SHP77 treated with DMSO at 0.1 percent for 48 hours (cell line): ENCODE results near the gene SH3BGR.

Experiments used
- DNase-seq: peaks from one replicate; lab custom pipeline; 2025; lab: John Stamatoyannopoulos, UW

Gene SH3BGR

DNA sequence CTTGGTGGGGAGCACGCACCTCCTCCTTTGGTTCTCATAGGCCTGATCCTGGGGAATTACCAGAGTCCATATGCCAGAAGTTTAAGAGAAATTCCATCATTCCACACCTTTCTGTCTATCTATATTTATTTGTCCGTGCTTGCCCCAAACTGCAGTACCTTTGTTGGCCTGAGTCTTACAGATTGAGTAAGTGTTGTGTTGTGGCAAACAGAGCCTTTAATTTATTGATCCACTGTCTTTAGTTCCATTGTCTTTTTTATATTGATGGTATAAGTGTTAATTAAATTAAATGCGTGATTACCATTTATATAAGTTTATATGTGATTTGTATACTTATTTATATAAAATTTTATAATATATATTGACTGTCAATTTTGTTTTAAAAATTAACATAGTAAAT, 4.9 kb downstream of the SH3BGR start:
- no peak for DNase-seq

DNA sequence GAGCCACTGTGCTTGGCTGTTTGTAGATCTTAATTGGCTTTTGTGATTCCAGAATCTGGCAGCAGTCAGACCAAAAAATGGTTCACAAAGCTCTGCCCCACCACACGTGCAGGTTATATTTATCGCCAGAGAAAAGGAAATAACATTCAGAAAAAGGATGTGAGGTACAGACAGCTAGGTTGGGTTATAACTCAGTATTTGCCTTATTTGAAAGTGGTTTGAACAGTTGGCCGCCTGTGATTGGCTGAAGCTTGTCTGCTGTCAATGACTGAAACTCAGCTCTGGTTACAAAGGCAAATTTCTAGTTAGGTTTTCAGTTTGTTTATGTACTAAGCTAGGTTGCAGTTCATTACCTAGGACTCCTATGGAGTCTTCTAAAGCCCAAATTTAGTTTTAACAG, 9.6 kb downstream of the SH3BGR start:
- DNase-seq, result no peak

DNA sequence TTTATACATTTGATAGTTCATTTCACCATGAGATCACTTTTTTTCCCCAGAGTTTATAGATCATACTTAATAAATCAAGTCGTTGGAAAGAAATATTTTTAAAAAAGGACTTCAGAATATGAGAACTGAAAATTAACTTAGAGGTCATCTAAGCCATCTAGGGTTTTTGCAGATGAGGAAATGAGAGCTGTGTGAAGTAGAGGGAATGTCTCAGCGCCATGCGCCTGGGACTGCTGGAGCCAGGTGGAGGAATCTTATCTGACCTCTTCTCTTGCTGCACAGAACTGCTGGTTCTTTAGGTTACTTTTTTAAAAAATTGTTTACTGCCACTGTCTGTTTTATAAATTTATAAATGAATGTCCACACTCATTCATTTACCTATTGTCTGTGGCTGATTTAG, 11.5 kb downstream of the SH3BGR start:
- DNase-seq, result no peak

DNA sequence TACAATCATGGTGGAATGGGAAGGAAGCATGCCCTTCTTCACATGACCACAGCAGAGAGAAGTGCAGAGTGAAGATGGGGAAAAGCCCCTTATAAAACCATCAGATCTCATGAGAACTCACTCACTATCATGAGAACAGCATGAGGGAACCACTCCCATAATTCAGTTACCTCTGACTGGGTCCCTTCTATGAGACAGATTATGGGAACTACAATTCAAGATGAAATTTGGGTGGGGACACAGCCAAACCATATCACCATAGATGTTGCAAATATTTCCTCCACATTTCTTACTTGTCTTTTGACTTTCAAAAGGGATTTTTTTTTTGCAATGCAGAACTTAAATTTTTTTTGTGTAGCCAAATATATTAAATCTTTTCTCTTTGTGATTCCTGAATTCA, 14.8 kb downstream of the SH3BGR start:
- no peak for DNase-seq

DNA sequence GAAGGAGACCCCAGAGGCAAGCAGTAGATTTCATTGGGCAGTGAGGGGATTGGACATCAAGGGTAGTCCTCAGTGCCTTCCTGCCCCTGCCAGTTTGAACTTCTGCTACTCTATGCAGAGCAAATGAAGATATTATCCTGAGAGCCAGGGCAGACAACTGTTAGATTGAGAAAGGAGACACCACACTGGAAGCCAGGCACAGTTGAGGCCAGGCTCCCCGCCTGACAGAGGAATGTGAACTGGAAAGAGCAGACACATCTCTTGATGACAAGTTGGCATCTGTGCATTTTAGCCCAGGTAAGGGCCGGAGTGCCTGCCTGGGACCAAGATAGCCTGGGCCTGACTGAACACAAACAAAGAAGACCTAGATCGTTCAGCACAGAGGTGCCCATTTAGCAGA, 16.0 kb downstream of the SH3BGR start:
- DNase-seq, result no peak

DNA sequence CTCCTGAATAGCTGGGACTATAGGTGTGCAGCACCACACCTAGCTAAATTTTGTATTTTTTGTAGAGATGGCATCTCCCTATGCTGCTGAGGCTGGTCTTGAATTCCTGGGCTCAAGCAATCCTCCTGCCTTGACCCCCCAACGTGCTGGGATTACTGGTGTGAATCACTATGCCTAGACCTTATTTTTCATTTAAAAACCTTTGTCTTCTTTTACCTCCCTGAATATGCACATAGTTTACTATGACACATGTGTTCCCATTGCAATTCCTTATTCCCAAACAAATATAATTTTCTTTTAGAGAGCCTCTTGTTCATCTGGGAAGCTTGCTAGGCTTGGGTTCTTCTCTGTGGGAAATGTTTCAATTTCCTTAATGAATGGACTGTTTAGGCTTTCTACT, 16.8 kb downstream of the SH3BGR start:
- DNase-seq, result no peak

DNA sequence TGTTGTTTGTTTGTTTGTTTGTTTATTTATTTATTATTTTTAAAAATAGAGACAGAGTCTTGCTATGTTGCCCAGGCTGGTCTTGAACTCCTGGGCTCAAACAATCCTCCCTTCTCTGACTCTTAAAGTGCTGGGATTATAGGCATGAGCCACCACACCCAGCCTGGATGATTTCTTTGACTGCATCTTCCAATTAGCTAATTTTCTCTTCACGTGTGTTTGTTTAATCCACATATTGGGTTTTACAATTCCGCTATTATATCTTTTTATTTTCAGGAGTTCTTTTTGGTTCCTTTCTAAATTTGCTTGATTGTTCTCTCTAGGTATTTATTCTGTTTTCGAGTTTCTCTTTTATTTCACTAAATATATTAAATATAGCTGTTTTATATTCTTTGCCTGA, 19.8 kb downstream of the SH3BGR start:
- no peak for DNase-seq

DNA sequence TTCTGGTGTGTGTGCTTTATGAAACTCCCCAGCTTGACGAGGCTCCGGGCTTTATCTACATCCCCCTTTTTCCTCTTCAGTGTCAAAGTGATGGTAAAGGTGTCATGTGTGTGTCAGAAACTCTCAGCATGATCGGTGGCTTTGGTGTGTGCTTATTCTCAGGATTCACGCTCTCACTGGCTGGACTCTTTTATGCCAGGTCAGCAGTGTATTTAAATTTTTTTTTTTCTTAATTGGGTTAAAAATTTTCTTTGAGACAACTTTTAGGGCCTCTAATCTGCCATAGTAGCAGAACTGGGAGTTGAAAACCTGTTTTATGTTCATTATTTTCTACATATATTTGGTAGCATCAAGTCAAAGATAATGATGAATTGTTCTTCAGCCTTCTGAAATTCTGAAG, 21.0 kb downstream of the SH3BGR start:
- DNase-seq, result no peak

DNA sequence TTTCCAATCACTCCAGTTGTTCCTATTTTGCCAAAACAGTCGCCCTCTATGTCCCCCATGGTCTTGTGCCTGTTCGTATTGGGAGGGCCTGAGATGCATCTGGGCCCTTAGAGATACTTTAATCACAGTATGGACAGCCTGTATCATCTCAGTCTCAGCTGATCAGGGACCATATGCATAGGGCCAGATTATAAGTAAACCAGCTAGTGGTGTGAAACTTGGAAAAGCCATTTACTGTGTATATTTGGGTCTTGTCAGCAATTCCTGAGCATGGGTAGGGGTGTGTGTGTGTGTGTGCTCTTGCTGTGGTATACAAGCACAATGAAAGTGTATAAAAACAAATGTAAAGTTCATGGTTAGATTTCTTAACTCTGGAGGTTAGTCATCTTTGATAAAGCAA, 22.8 kb downstream of the SH3BGR start:
- no peak for DNase-seq

DNA sequence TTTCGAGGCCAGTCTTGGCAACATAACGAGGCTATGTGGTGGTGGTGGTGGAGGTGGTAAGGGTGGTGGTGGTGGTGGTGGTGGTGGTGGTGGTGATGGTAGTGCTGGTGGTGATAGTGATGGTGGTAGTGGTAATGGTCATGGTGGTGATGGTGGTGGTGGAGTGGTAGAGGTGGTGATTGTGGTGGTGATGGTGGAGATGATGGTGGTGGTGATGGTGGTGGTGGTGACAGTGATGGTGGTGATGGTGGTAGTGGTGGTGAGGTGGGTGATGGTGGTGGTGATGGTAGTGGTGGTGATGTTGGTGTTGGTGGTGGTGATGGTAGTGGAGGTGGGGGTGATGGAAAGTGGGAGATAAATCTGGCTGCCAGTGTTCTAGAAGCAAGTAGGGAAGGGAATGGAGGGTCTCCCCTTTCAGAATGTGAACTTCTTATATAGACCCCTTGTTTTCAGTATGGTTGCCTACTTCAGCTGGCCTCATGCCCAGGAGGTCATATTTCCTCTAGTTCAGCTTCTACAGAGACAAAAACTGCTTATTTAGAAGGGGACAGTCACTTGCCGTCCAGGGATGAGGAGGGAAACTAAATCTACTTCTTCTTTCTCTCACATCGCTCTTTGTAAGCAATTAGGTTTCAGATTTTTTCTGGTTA, 27.5 kb downstream of the SH3BGR start:
- DNase-seq, result no peak

DNA sequence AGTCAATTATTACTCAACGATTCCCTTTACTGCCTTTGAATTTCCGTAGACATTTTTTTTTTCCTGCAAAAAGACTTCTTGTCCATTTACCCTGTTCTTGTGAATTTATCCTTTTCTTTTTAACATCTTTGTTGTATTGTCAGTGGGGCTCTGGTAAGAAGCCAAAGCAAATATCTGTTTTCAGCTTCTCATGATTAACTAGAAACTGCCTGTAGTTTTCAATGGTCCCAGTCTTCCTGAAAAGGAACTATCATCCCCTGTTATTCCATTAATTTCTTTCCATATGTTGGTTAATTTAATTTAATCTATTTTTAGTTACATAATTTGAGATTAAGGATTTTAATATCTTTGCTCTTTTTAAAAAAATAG, 28.0 kb downstream of the SH3BGR start:
- no peak for DNase-seq

DNA sequence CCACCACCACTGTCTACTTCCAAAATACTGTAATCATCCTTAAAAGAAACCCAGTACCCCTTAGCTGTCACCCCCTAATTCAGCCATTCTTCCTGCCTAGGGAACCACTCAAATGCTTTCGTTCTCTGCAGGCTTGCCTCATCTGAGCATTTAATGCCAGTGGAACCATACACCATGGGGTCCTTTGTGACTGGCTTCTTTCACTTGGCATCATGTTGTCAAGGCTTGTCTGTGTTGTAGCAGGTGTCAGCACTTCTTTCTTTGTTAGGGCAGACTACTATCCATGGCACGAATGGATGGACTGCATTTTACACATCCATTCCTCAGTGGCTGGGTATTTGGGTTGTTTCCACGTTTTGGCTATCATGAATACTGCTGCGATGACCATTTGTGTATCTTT, 28.5 kb downstream of the SH3BGR start:
- DNase-seq, result no peak

DNA sequence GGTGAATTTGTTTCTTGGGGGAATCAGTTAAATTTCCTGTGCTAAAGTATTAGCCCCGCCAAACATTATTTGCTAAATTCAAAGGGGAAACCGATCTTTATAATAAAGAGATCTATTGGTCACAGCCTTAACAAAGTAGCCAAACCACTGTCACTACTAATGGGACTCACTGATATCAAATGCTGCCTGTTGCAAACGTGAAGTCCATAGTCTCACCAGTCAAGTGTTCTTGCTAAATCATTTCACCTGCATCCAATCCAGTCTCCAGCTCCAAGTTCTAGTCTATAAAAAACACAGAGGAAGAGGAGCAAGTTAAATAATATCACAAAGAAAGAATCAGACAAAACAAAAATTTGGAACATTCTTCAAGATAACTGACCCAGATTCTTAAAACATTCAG, 30.1 kb downstream of the SH3BGR start:
- DNase-seq, result no peak

DNA sequence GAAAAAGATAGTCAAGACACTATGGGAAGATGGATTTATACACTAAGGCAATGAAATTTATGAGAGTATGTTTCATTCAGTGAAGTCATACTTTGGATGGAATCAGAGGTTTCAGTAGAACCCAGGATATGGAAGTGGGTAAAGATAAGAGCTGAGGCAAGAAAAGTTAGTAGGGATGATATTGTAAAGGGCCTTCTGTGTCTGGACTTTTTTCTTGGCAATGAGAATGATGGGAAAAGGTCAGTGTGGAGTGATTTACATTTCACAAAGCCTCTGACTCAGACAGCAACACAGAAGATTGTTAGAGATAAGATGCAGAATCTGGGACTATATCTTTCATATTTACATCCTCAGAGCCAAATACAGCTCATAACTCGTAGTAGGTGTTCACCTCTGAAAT, 32.1 kb downstream of the SH3BGR start:
- DNase-seq, result no peak

DNA sequence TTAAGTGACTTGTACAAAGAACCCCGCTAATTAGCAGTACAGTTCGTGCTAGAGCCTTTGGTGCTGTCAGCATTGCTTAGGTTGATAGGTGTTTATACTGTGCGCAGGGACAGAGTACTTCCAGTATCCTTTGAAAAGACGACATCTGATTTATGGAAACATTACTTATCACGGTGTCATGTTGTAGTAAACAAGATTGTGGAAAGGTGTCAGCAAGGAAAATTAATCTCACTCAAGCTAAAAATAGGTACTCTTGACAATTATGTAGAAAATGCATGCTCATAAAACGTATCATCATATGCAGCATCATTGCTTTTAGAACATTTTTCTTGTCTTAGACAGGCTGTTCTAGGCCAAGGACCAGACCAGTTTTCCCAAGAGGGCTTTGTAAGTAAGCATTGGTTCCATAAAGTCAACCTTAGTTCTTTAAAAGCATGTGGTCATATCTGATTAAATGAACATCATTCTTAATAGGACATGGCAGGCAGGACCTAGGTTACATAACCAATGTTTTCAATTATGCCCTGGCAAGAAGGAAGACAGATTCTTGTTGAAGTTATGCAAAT, 33.0 kb downstream of the SH3BGR start:
- no peak for DNase-seq

DNA sequence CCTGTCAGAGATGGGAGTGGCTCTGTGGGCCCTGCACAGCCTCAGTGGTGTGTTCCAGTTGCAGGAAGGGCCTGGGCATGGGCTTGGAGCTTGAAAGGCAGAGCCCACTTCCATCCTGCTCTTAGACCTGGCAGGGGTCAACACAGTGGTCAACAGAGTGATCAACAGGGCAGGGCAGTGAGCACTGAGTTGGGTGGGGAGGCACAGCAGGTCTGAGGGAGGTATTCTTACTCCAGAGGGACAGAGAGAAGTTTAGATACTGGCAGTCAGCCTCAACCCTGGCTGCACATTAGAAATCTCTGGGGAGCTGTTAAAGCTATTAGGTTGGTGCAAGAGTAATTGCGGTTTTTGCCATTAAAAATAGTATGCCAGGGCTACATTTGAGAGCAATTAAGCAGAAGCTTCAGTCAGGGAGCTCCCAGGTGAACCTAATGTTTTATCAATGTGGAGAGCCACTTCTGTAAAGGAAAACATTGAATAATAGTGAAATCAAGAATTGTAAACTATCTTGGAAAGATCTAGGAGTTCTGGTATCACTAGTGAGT, 37.7 kb downstream of the SH3BGR start:
- no peak for DNase-seq

DNA sequence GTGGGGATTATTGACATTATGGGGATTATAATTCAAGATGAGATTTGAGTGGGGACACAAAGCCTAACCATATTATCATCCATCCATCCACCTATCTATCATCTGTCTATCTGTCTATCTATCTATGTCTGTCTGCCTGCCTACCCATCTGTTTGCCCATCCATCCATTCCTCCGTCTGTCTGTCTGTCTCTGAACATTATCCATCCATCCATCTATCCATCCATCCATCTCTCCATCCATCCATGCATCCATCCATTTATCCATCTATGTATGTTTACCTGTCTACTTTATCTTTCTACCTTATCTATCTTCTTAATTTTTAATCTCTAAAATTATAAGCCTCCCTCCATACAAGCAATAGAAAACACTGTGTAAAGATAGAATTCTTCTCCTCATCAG, 47.4 kb downstream of the SH3BGR start:
- DNase-seq, result no peak

DNA sequence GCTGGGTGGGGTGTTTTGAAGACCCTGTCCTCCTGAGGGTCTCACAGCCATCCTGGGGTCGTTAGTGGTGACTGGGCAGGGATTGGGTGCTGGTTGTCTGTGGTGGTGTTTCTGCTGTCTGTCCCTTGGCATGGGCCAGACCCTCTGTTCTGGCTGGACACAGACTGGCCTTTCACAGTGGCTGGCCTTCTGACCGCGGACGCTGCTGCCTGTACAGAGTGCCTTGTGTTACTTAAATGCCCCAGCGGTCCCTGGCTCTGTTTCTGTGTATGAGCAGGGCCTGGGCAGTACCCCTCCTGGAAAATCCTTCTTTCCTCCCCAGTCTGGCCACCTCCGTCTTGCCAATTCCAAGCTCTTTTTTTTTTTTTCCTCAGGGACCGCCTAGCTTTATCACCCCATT, 50.9 kb downstream of the SH3BGR start:
- no peak for DNase-seq

DNA sequence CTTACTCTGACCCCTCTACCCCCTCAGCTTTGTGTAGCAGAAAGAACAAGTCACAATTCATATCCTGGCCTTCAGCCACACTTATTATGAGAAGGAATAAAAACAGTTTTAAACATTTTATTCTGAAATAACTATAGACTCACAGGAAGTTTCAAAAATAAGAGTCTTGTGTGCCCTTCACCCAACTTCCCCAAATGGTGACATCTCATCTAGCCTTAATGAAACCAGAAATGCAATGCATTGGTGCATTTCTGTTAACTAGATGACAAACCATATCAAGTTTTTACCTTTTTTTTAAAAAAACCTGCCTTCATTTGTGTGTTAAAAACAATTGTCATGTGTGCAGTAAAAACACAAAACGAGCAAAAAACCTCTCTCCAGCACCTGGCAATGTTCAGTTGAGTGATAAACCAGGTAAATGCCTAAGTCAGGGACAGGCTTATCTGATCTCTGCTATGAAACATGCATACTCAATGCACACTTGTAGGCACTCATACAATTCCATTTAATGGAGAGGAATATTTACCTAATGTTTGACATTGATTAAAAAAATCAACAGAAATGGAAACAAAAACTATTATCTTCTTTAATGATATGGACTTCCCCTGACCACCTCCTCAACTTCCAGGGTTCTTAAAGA, 51.5 kb downstream of the SH3BGR start:
- DNase-seq, result no peak

DNA sequence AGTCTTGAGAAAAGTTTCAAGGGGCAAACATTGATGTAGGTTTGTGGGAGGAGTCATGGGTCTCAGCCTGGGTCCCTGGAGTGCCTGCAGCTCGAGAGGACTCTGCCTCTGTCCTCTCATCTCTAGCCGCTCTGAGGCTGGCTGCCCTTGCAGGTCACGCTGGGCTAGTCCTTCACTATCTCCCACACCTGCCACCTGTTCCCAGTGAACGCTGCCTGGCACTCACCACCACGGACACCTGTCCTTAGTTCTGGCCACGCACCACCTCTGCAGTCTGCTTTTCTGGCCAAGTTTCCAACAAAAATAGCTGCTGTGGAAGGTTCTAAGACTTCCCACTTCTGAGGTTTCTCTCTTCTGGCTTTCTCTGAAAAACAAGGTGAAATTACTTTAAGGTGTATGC, 52.5 kb downstream of the SH3BGR start:
- no peak for DNase-seq

DNA sequence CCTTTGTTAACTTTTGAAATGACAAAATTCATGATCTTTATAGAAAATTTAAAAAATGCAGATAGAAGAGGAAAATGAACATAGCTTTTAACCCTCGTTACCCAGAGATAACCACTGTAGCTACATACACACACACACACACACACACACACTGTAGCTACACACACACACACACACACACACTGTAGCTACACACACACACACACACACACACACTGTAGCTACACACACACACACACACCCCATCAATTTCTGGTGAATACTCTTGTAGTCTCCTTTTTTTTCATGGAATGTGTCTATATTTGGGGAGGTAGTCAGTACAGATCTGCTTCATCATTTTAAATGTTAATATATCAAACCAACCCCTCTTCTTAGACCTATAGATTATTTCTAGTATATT, 58.5 kb downstream of the SH3BGR start:
- no peak for DNase-seq

DNA sequence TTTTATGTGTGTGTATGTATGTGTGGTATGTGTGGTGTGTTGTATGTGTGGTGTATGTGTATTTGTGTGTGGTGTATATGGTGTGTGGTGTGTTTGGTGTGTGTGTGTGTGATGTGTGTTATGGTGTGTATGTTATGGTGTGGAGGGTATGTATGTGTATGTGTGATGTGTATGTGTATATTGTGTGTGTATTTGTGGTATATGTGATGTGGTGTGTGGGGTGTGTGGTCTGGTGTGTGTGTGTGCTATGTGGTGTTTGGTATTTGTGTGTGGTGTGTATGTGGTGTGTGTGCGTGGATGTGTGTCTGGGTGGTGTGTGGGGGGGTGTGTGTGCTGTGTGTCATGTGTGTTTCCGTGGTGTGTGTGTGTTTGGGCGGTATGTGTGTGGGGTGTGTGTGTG, 59.3 kb downstream of the SH3BGR start:
- DNase-seq, result no peak

DNA sequence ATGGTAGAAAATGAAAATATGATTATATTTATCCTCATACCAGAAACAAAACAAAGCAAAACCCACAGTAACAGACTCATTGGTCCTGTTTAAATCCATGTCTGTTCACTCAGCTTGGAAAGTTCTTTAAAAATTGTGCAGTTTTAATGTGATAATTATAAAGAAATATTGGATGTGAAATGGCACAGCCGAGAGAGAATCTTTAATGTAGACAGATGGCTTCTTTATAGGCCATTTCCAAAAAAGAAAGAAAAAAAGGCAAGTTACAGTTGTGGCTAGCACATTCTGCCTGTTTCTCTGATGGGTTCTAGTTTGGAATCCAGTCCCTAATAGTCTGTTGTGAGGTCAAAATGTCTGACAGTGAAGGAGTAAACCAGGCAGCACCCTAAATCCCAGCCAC, 62.0 kb downstream of the SH3BGR start:
- no peak for DNase-seq
